Activated CD8-positive, alpha-beta memory T cell treated with anti-CD3 and anti-CD28 coated beads, Interleukin-2, amount 10 ng/mL, durations not matched to agents 7 days and 5 days (primary cell): ENCODE results near the gene PLAAT3. TPM values are rescaled to one million over a fixed set of nuclear protein-coding genes. Genes with fewer than 3 reads are reported as not detected.
A peak's percentile ranks its signal among the peaks of the same experiment; 100 is the strongest.
"Not testable (repeated sequence)": the region's sequence is repeated elsewhere in the genome, so short reads cannot be mapped to it uniquely, and the experiment has no call there.

Experiments used
- ATAC-seq: fragments of 150-1000 bp; cut with Tn5 transposase; one replicate; pipeline ENCODE4 v1.10.0; 2021; ENCODE audit warnings: moderate library complexity
- CTCF ChIA-PET: fragments of 350-600 bp; sonication (Branson Sonifier 250); formaldehyde crosslinking; loops from one replicate; lab custom pipeline; 2021; ENCODE audit warnings: antibody characterized with exemption; lab: Charles Lee
- DNase-seq: peaks from one replicate; pipeline ENCODE4 v3.0.0-alpha.2; 2020
- H3K27ac Mint-ChIP-seq: one replicate; pipeline ENCODE4 v1.8.0; 2021; ENCODE audit warnings: mild to moderate bottlenecking, mixed read lengths
- H3K27me3 Mint-ChIP-seq: one replicate; pipeline ENCODE4 v1.8.0; 2021; ENCODE audit warnings: mixed read lengths
- H3K36me3 Mint-ChIP-seq: one replicate; pipeline ENCODE4 v1.8.0; 2021; ENCODE audit warnings: mild to moderate bottlenecking, mixed read lengths
- H3K4me1 Mint-ChIP-seq: one replicate; pipeline ENCODE4 v1.8.0; 2021; ENCODE audit warnings: mixed read lengths
- H3K4me3 Mint-ChIP-seq: one replicate; pipeline ENCODE4 v1.8.0; 2021; ENCODE audit warnings: mild to moderate bottlenecking, moderate library complexity, mixed read lengths
- H3K9me3 Mint-ChIP-seq: one replicate; pipeline ENCODE4 v1.8.0; 2022; ENCODE audit warnings: low read depth, mixed read lengths
- total RNA-seq, 2 experiments: library from RNA; stranded (reverse); gene quantifications; one replicate each; pipeline ENCODE4 v1.2.3, GENCODE V29; 2021

PLAAT3 gene
- total RNA-seq, 2 experiments from 2014 or later = 21.7 to 25.5 TPM

- Mint-ChIP-seq H3K4me3 (no peak overlapping the region), H3K4me1 (peaks cover 47% of the 10 kb centered on the region), H3K36me3 (no peaks in the 10 kb centered on the region), H3K27ac (no peak overlapping the region), H3K27me3 (no peaks in the 10 kb centered on the region), H3K9me3 (no peaks in the 10 kb centered on the region)
- DNase-seq (no peak), ATAC-seq (no peak)
- CTCF ChIA-PET = no interaction called here
Measured at GRCh38 chr11:63557570-63557969, 56.7 kb downstream of the PLAAT3 start.

- no peak overlapping the region for H3K4me3 Mint-ChIP-seq
- ATAC-seq (no peak), DNase-seq (no peak)
- CTCF ChIA-PET = no interaction called here
- H3K36me3 Mint-ChIP-seq = no peaks in the 10 kb centered on the region
- peaks cover 52% of the 10 kb centered on the region for H3K4me1 Mint-ChIP-seq
- H3K9me3 Mint-ChIP-seq = no peaks in the 10 kb centered on the region
- no peak overlapping the region for H3K27ac Mint-ChIP-seq
- no peaks in the 10 kb centered on the region for H3K27me3 Mint-ChIP-seq
Measured at GRCh38 chr11:63556404-63557013, 57.7 kb downstream of the PLAAT3 start.

DNA sequence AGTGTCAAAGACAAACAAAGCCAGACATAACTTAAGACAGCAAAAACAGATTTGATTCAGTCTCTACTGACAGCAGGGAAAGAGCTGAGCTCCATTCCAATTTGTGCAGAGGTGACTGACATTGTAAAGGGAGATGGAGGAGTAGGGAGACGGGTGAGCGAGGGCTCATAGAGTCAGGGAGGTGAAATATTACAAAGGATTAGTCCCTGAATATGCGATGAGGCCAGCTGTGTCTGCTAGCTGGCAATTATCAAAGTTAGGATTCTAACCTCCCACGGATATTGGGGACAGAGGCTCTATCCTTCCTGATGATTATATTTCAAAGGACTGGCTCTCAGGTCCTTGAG lies 59.4 kb downstream of the PLAAT3 start:
- H3K9me3 Mint-ChIP-seq = no peaks in the 10 kb centered on the region
- CTCF ChIA-PET = interaction anchor here (1.7 to 4.3 kb wide), 3 partner anchors 9 to 17 kb away, joined by 5 to 46 read pairs (median 5); partner anchors contain the start of gene PLAAT4
- ATAC-seq = no peak
- no peak overlapping the region for H3K4me3 Mint-ChIP-seq
- H3K27ac Mint-ChIP-seq = peak overlapping the region; percentile 88
- H3K36me3 Mint-ChIP-seq = peaks cover 3% of the 10 kb centered on the region
- H3K4me1 Mint-ChIP-seq = peaks cover 48% of the 10 kb centered on the region
- no peaks in the 10 kb centered on the region for H3K27me3 Mint-ChIP-seq
- no peak for DNase-seq

- peak overlapping the region; percentile 88 for H3K27ac Mint-ChIP-seq
- H3K4me1 Mint-ChIP-seq = peaks cover 51% of the 10 kb centered on the region
- no peaks in the 10 kb centered on the region for H3K9me3 Mint-ChIP-seq
- ATAC-seq (peak; percentile 79), DNase-seq (peak; percentile 83)
- no peaks in the 10 kb centered on the region for H3K27me3 Mint-ChIP-seq
- CTCF ChIA-PET = interaction anchor here (1.3 to 4.3 kb wide), 5 partner anchors 10 to 22 kb away, joined by 4 to 46 read pairs (median 5); partner anchors contain the start of gene PLAAT4
- peak overlapping the region; percentile 50 for H3K4me3 Mint-ChIP-seq
- H3K36me3 Mint-ChIP-seq = peaks cover 3% of the 10 kb centered on the region
Measured at GRCh38 chr11:63553759-63554158, 60.5 kb downstream of the PLAAT3 start.

GRCh38 chr11:63552921-63553320 lies 61.3 kb downstream of the PLAAT3 start:
- ATAC-seq (no peak), DNase-seq (no peak)
- Mint-ChIP-seq H3K27me3 (no peaks in the 10 kb centered on the region), H3K9me3 (no peaks in the 10 kb centered on the region), H3K4me1 (peaks cover 51% of the 10 kb centered on the region), H3K27ac (peak overlapping the region; percentile 88), H3K36me3 (peaks cover 8% of the 10 kb centered on the region), H3K4me3 (peak overlapping the region; percentile 34)
- CTCF ChIA-PET = interaction anchor here (1.3 to 4.3 kb wide), 4 partner anchors 14 to 118 kb away, joined by 7 to 46 read pairs (median 10); partner anchors contain the start of genes ATL3 and PLAAT4

GRCh38 chr11:63551889-63552266 lies 62.4 kb downstream of the PLAAT3 start:
- Mint-ChIP-seq H3K36me3 (peaks cover 8% of the 10 kb centered on the region), H3K4me3 (peak overlapping the region; percentile 65), H3K4me1 (peaks cover 51% of the 10 kb centered on the region), H3K27me3 (no peaks in the 10 kb centered on the region), H3K9me3 (no peaks in the 10 kb centered on the region), H3K27ac (peak overlapping the region; percentile 88)
- CTCF ChIA-PET = interaction anchor here (0.9 to 4.3 kb wide), 14 partner anchors 8 to 285 kb away, joined by 3 to 46 read pairs (median 6); partner anchors contain the start of genes ATL3, PLAAT2 and PLAAT4
- DNase-seq (peak; percentile 73), ATAC-seq (peak; percentile 56)

- DNase-seq (peak; percentile 67), ATAC-seq (peak; percentile 21)
- CTCF ChIA-PET = interaction anchor here (0.9 to 4.3 kb wide), 15 partner anchors 8 to 286 kb away, joined by 3 to 46 read pairs (median 5); partner anchors contain the start of genes ATL3, PLAAT2 and PLAAT4
- H3K27me3 Mint-ChIP-seq = no peaks in the 10 kb centered on the region
- H3K4me3 Mint-ChIP-seq = peak overlapping the region; percentile 65
- peak overlapping the region; percentile 88 for H3K27ac Mint-ChIP-seq
- H3K9me3 Mint-ChIP-seq = no peaks in the 10 kb centered on the region
- peaks cover 13% of the 10 kb centered on the region for H3K36me3 Mint-ChIP-seq
- peaks cover 51% of the 10 kb centered on the region for H3K4me1 Mint-ChIP-seq
Measured at GRCh38 chr11:63551091-63551888, 62.9 kb downstream of the PLAAT3 start.

DNA sequence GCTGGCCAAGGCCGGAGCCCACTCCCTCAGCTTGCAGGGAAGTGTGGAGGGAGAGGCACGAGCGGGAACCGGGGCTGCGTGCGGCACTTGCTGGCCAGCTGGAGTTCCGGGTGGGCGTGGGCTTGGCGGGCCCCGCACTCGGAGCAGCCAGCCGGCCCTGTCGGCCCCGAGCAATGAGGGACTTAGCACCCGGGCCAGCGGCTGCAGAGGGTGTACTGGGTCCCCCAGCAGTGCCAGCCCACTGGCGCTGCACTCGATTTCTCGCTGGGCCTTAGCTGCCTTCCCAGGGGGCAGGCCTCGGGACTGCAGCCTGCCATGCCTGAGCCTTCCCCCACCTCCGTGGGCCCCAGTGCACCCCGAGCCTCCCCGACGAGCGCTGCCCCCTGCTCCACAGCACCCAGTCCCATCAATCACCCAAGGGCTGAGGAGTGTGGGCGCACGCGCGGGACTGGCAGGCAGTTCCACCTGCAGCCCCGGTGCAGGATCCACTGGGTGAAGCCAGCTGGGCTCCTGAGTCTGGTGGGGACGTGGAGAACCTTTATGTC lies 64.0 kb downstream of the PLAAT3 start:
- ATAC-seq, H3K4me3 Mint-ChIP-seq, H3K9me3 Mint-ChIP-seq, H3K27me3 Mint-ChIP-seq, DNase-seq, H3K27ac Mint-ChIP-seq: not testable (repeated sequence)
- peaks cover 46% of the 10 kb centered on the region for H3K4me1 Mint-ChIP-seq
- H3K36me3 Mint-ChIP-seq = peaks cover 18% of the 10 kb centered on the region
- CTCF ChIA-PET = interaction anchor here (1.7 kb wide), 1 partner anchor 17 kb away, joined by 4 read pairs; no protein-coding TSS in a partner anchor

GRCh38 chr11:63549411-63549810 lies 64.8 kb downstream of the PLAAT3 start:
- Mint-ChIP-seq H3K9me3 (no peaks in the 10 kb centered on the region), H3K27me3 (no peaks in the 10 kb centered on the region), H3K4me1 (peaks cover 41% of the 10 kb centered on the region), H3K4me3 (no peak overlapping the region), H3K36me3 (peaks cover 26% of the 10 kb centered on the region), H3K27ac (no peak overlapping the region)
- CTCF ChIA-PET = interaction anchor here (0.9 kb wide), 1 partner anchor 12 kb away, joined by 3 read pairs; no protein-coding TSS in a partner anchor
- ATAC-seq = no peak
- no peak for DNase-seq

GRCh38 chr11:63548178-63548577 lies 66.1 kb downstream of the PLAAT3 start:
- Mint-ChIP-seq H3K36me3 (peaks cover 31% of the 10 kb centered on the region), H3K9me3 (no peaks in the 10 kb centered on the region), H3K4me1 (peaks cover 29% of the 10 kb centered on the region), H3K4me3 (no peak overlapping the region), H3K27ac (no peak overlapping the region), H3K27me3 (no peaks in the 10 kb centered on the region)
- CTCF ChIA-PET = no interaction called here
- no peak for ATAC-seq
- no peak for DNase-seq

- Mint-ChIP-seq H3K27me3 (no peaks in the 10 kb centered on the region), H3K36me3 (peaks cover 32% of the 10 kb centered on the region), H3K9me3 (no peaks in the 10 kb centered on the region), H3K27ac (no peak overlapping the region), H3K4me3 (no peak overlapping the region), H3K4me1 (peaks cover 21% of the 10 kb centered on the region)
- no peak for DNase-seq
- CTCF ChIA-PET = interaction anchor here (0.7 to 1.1 kb wide), 3 partner anchors 10 to 220 kb away, joined by 3 read pairs; partner anchors contain the start of gene PLAAT4
- ATAC-seq = no peak
Measured at GRCh38 chr11:63547061-63547460, 67.2 kb downstream of the PLAAT3 start.

- no peaks in the 10 kb centered on the region for H3K27me3 Mint-ChIP-seq
- H3K27ac Mint-ChIP-seq = no peak overlapping the region
- CTCF ChIA-PET = interaction anchor here (0.5 to 1.7 kb wide), 2 partner anchors 8 to 20 kb away, joined by 3 to 4 read pairs; no protein-coding TSS in a partner anchor
- ATAC-seq (no peak), DNase-seq (no peak)
- no peaks in the 10 kb centered on the region for H3K9me3 Mint-ChIP-seq
- no peak overlapping the region for H3K4me3 Mint-ChIP-seq
- peaks cover 36% of the 10 kb centered on the region for H3K36me3 Mint-ChIP-seq
- H3K4me1 Mint-ChIP-seq = peaks cover 10% of the 10 kb centered on the region
Measured at GRCh38 chr11:63543711-63544110, 70.5 kb downstream of the PLAAT3 start.

- ATAC-seq, H3K9me3 Mint-ChIP-seq, DNase-seq, H3K27me3 Mint-ChIP-seq, H3K4me3 Mint-ChIP-seq, H3K27ac Mint-ChIP-seq: not testable (repeated sequence)
- CTCF ChIA-PET = interaction anchor here (1.7 kb wide), 1 partner anchor 9 kb away, joined by 4 read pairs; no protein-coding TSS in a partner anchor
- Mint-ChIP-seq H3K4me1 (peaks cover 22% of the 10 kb centered on the region), H3K36me3 (peaks cover 31% of the 10 kb centered on the region)
Measured at GRCh38 chr11:63542506-63542905, 71.7 kb downstream of the PLAAT3 start.
